SK-N-MC (cell line): ENCODE measurements around the gene APBA1.
"Not testable (repeated sequence)": the region's sequence is repeated elsewhere in the genome, so short reads cannot be mapped to it uniquely, and the experiment has no call there.

ENCODE experiments used
- DNase-seq: peaks from one replicate; pipeline ENCODE4 v3.0.0-alpha.2; 2011; ENCODE audit warnings: low read depth, low spot score
- H3K27ac ChIP-seq: fragments of 200-600 bp; sonication (generic); 2 replicates; pipeline ENCODE4 v1.5.1; 2016; ENCODE audit warnings: mixed run types
- H3K36me3 ChIP-seq: fragments of 200-600 bp; sonication (generic); 2 replicates; pipeline ENCODE4 v1.6.1; 2017; ENCODE audit warnings: antibody characterized with exemption, low read length, mixed read lengths; ENCODE audit not compliant: insufficient read depth
- H3K4me3 ChIP-seq: fragments of 200-600 bp; sonication (generic); 2 replicates; pipeline ENCODE4 v1.5.1; 2016
- H3K9ac ChIP-seq: fragments of 200-600 bp; sonication (generic); 2 replicates; pipeline ENCODE4 v1.8.0; 2017; ENCODE audit warnings: mixed run types, mixed read lengths; ENCODE audit not compliant: insufficient read length
- H3K9me3 ChIP-seq: fragments of 200-600 bp; sonication (generic); 2 replicates; pipeline ENCODE4 v1.6.1; 2017; ENCODE audit warnings: low read depth, mild to moderate bottlenecking, antibody characterized with exemption, low read length, moderate library complexity, mixed read lengths
- EZH2 ChIP-seq: fragments of 200-600 bp; sonication (generic); IDR thresholded peaks from one replicate; pipeline ENCODE4 v1.6.1; 2017; ENCODE audit warnings: antibody characterized with exemption
- FOXP2 ChIP-seq: optimal IDR thresholded peaks from 2 replicates; pipeline ENCODE3; 2011; ENCODE audit warnings: mild to moderate bottlenecking, moderate library complexity; ENCODE audit not compliant: insufficient read depth; ENCODE audit errors: extremely low read length, control extremely low read depth
- POLR2AphosphoS5 ChIP-seq: IDR thresholded peaks from 2 replicates; pipeline ENCODE4 v1.6.1; 2012; ENCODE audit warnings: mild to moderate bottlenecking, low read depth, low read length, borderline replicate concordance

Gene APBA1

GRCh38 chr9:69443178-69443577, 229.0 kb downstream of the APBA1 start:
- no peak for DNase-seq
- no peak overlapping the region for H3K27ac ChIP-seq
- H3K4me3 ChIP-seq, result no peak overlapping the region
- TF ChIP-seq EZH2, result no peak
- no peak overlapping the region for H3K9ac ChIP-seq
- no peaks in the 10 kb centered on the region for H3K36me3 ChIP-seq
- no peaks in the 10 kb centered on the region for H3K9me3 ChIP-seq

GRCh38 chr9:69442486-69442885, 229.7 kb downstream of the APBA1 start:
- no peak for DNase-seq
- no peak overlapping the region for H3K9ac ChIP-seq
- H3K27ac ChIP-seq, result no peak overlapping the region
- H3K9me3 ChIP-seq, result no peaks in the 10 kb centered on the region
- H3K36me3 ChIP-seq, result no peaks in the 10 kb centered on the region
- H3K4me3 ChIP-seq, result no peak overlapping the region
- TF ChIP-seq POLR2AphosphoS5 (no peak), FOXP2 (no peak), EZH2 (no peak)

- H3K9ac ChIP-seq, H3K36me3 ChIP-seq, H3K27ac ChIP-seq, DNase-seq, H3K4me3 ChIP-seq, H3K9me3 ChIP-seq: not testable (repeated sequence)
These were observed 231.8 kb downstream of the APBA1 start for GRCh38 chr9:69440254-69440955.

GRCh38 chr9:69439654-69440053, 232.5 kb downstream of the APBA1 start:
- not testable (repeated sequence) for DNase-seq, H3K36me3 ChIP-seq, H3K4me3 ChIP-seq, H3K9me3 ChIP-seq, H3K9ac ChIP-seq, H3K27ac ChIP-seq

- DNase-seq, result no peak
- Histone ChIP-seq H3K9me3 (no peaks in the 10 kb centered on the region), H3K27ac (no peak overlapping the region), H3K4me3 (no peak overlapping the region), H3K9ac (no peak overlapping the region), H3K36me3 (no peaks in the 10 kb centered on the region)
- TF ChIP-seq FOXP2 (no peak), POLR2AphosphoS5 (no peak), EZH2 (no peak)
These were observed 238.2 kb downstream of the APBA1 start for GRCh38 chr9:69433968-69434367.

- DNase-seq, result no peak
- TF ChIP-seq POLR2AphosphoS5 (no peak), FOXP2 (no peak), EZH2 (no peak)
- Histone ChIP-seq H3K9ac (no peak overlapping the region), H3K9me3 (no peaks in the 10 kb centered on the region), H3K27ac (no peak overlapping the region), H3K4me3 (no peak overlapping the region), H3K36me3 (no peaks in the 10 kb centered on the region)
These were observed 238.8 kb downstream of the APBA1 start for GRCh38 chr9:69433392-69433791.

GRCh38 chr9:69432623-69433022, 239.5 kb downstream of the APBA1 start:
- TF ChIP-seq POLR2AphosphoS5, result no peak
- TF ChIP-seq FOXP2, result no peak
- no peak for TF ChIP-seq EZH2
- no peak for DNase-seq
- H3K27ac ChIP-seq, result no peak overlapping the region
- no peak overlapping the region for H3K9ac ChIP-seq
- no peaks in the 10 kb centered on the region for H3K36me3 ChIP-seq
- no peak overlapping the region for H3K4me3 ChIP-seq
- no peaks in the 10 kb centered on the region for H3K9me3 ChIP-seq

- no peak for DNase-seq
- H3K27ac ChIP-seq, result no peak overlapping the region
- TF ChIP-seq POLR2AphosphoS5 (no peak), EZH2 (no peak), FOXP2 (no peak)
- H3K4me3 ChIP-seq, result no peak overlapping the region
- no peaks in the 10 kb centered on the region for H3K36me3 ChIP-seq
- H3K9me3 ChIP-seq, result no peaks in the 10 kb centered on the region
- no peak overlapping the region for H3K9ac ChIP-seq
These were observed 240.4 kb downstream of the APBA1 start for GRCh38 chr9:69431777-69432176.

GRCh38 chr9:69431203-69431602, 241.0 kb downstream of the APBA1 start:
- H3K36me3 ChIP-seq, result no peaks in the 10 kb centered on the region
- no peaks in the 10 kb centered on the region for H3K9me3 ChIP-seq
- no peak overlapping the region for H3K27ac ChIP-seq
- no peak overlapping the region for H3K9ac ChIP-seq
- no peak for DNase-seq
- TF ChIP-seq POLR2AphosphoS5, result no peak
- no peak overlapping the region for H3K4me3 ChIP-seq
